22Rv1 (cell line): ENCODE results near the gene NUP188.

Source experiments
- H3K27ac ChIP-seq: fragments of 450-650 bp; 2 replicates; pipeline ENCODE4 v1.5.1; 2017
- CTCF ChIP-seq: fragments of 450-650 bp; IDR thresholded peaks from 2 replicates; pipeline ENCODE4 v1.5.1; 2017; ENCODE audit warnings: mild to moderate bottlenecking
- ZFX ChIP-seq: fragments of 450-650 bp; IDR thresholded peaks from 2 replicates; pipeline ENCODE4 v1.6.1; 2017; ENCODE audit warnings: antibody characterized with exemption, borderline replicate concordance

Gene NUP188

GRCh38 chr9:128917151-128917849 lies 30.2 kb upstream of the NUP188 start:
- TF ChIP-seq ZFX = no peak
- TF ChIP-seq CTCF = no peak
- H3K27ac ChIP-seq = peak overlapping the region; percentile 91

- no peak for TF ChIP-seq ZFX
- TF ChIP-seq CTCF = no peak
- H3K27ac ChIP-seq = peak overlapping the region; percentile 91
Measured at GRCh38 chr9:128918921-128919320, 28.6 kb upstream of the NUP188 start.

- H3K27ac ChIP-seq = peak overlapping the region; percentile 91
- no peak for TF ChIP-seq CTCF
- no peak for TF ChIP-seq ZFX
Measured at GRCh38 chr9:128919402-128920089, 28.0 kb upstream of the NUP188 start.

GRCh38 chr9:128920381-128921058 lies 27.0 kb upstream of the NUP188 start, which contains the start of gene PHYHD1:
Gene PHYHD1 (plus strand): TSS chr9:128920982. CDS start chr9:128922324, 1,342 bp downstream.
- peak within 1 kb of the TSS; percentile 91 for H3K27ac ChIP-seq
- TF ChIP-seq ZFX (no peak), CTCF (no peak)

GRCh38 chr9:128921881-128922763 lies 25.4 kb upstream of the NUP188 start:
- H3K27ac ChIP-seq = peak overlapping the region; percentile 91
- TF ChIP-seq CTCF (no peak), ZFX (no peak)

GRCh38 chr9:128923493-128923883 lies 24.0 kb upstream of the NUP188 start:
- TF ChIP-seq CTCF (no peak), ZFX (no peak)
- peak overlapping the region; percentile 13; the same call in 1 of the 2 replicates for H3K27ac ChIP-seq
